C4-2B (cell line): ENCODE results near the gene ATP11A.
"Not testable (repeated sequence)": the region's sequence is repeated elsewhere in the genome, so short reads cannot be mapped to it uniquely, and the experiment has no call there.

Source experiments
- H3K27ac ChIP-seq: fragments of 450-650 bp; 2 replicates; pipeline ENCODE4 v1.5.1; 2017
- CTCF ChIP-seq: fragments of 450-650 bp; conservative IDR thresholded peaks from 2 replicates; pipeline ENCODE4 v1.5.1; 2017; ENCODE audit warnings: mild to moderate bottlenecking
- ZFX ChIP-seq: fragments of 450-650 bp; IDR thresholded peaks from 2 replicates; pipeline ENCODE4 v1.6.1; 2017

Gene ATP11A

GRCh38 chr13:112793545-112794445, 104.0 kb downstream of the ATP11A start:
- TF ChIP-seq ZFX (no peak), CTCF (no peak)
- H3K27ac ChIP-seq = no peak overlapping the region

- no peak overlapping the region for H3K27ac ChIP-seq
- TF ChIP-seq ZFX (no peak), CTCF (no peak)
Observed at GRCh38 chr13:112795277-112795676, 105.4 kb downstream of the ATP11A start.

- no peak for TF ChIP-seq CTCF
- no peak for TF ChIP-seq ZFX
- H3K27ac ChIP-seq = no peak overlapping the region
Observed at GRCh38 chr13:112796190-112796915, 106.5 kb downstream of the ATP11A start.

GRCh38 chr13:112799394-112799793, 109.6 kb downstream of the ATP11A start:
- H3K27ac ChIP-seq = no peak overlapping the region
- TF ChIP-seq CTCF = no peak
- TF ChIP-seq ZFX = no peak

- H3K27ac ChIP-seq = no peak overlapping the region
- TF ChIP-seq CTCF = no peak
- TF ChIP-seq ZFX = no peak
Observed at GRCh38 chr13:112800057-112800456, 110.2 kb downstream of the ATP11A start.

GRCh38 chr13:112800807-112801206, 111.0 kb downstream of the ATP11A start:
- H3K27ac ChIP-seq = not testable (repeated sequence)

GRCh38 chr13:112802802-112803195, 113.0 kb downstream of the ATP11A start:
- H3K27ac ChIP-seq = no peak overlapping the region
- no peak for TF ChIP-seq ZFX
- TF ChIP-seq CTCF = no peak
